ENCODE data around the gene FAM118B.
"Not testable (repeated sequence)": the region's sequence is repeated elsewhere in the genome, so short reads cannot be mapped to it uniquely, and the experiment has no call there.

Gene FAM118B

DNA sequence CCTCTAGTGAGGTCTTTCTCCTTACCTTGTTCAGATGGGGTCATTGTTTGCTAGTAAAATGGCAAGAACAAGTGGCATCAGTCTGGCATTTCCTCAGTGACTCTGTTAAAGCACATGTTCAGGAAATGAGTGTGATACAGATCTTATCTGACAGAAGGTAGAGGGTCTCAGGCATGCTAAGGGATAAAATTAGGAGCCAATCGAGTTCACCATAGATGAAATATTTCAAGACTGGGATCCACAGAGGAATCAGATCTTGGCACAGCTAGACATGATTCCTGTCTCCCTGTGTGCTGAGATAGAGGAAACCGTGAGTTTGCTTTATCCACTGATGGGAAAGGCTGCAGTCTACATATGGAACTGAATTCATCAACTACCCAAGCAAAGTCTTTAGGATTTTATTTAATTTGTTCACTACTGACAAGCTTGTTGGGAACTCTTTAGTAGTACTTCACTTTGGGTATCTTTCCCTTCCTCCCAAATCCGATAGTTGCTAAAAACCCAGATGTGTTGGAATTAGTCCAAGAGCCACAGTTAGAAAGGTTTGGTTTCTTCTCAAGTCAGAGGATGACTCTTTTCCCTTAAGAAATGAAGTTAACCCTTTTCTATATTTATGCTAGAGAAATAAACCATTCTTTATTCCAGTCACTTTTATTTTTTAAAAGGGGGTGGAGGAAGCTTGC, 18.4 kb downstream of the FAM118B start:
- ATAC-seq (no peak), DNase-seq (no peak)
- no peaks in the 10 kb centered on the region for H3K4me1 Mint-ChIP-seq
- H3K27me3 Mint-ChIP-seq, result no peaks in the 10 kb centered on the region
- H3K4me3 Mint-ChIP-seq, result no peak overlapping the region
- H3K9me3 Mint-ChIP-seq, result no peaks in the 10 kb centered on the region
- H3K27ac Mint-ChIP-seq, result no peak overlapping the region

DNA sequence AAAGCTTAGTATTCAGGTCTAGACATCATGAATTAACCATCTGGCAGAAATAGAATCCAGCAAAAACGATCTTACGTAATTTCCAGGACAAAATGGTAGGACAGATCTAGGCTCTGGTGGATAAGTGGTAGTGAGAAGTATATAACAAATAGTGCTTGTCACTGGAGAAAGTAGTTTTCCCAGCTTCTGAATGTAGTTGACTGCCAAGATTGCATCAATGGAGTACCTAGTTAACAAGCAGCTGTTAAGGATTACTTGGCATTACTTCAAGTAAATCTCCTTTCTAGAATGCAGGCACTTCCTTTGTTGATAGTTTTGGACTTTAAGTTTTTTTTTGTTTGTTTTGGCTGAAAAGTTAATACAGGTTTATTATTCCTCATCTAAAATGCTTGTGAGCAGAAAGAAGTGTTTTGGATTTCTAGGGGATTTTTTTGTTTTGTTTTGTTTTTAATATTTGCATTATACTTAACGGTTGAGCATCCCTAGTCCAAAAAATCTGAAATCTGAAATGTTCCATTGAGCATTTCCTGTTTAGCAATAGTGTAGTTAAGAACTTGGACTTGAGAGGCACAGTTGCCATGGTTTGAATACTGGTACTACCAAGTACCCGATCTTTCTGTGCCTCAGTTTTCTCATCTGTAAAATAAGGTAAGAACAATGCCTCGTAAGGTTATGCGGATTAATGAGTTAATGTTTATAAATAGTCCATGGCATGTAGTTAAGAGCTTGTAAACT, 20.3 kb downstream of the FAM118B start:
- no peak overlapping the region for H3K27ac Mint-ChIP-seq
- DNase-seq, result no peak
- no peak overlapping the region for H3K4me3 Mint-ChIP-seq
- no peaks in the 10 kb centered on the region for H3K4me1 Mint-ChIP-seq
- ATAC-seq, result no peak
- H3K9me3 Mint-ChIP-seq, result no peaks in the 10 kb centered on the region
- no peaks in the 10 kb centered on the region for H3K27me3 Mint-ChIP-seq

DNA sequence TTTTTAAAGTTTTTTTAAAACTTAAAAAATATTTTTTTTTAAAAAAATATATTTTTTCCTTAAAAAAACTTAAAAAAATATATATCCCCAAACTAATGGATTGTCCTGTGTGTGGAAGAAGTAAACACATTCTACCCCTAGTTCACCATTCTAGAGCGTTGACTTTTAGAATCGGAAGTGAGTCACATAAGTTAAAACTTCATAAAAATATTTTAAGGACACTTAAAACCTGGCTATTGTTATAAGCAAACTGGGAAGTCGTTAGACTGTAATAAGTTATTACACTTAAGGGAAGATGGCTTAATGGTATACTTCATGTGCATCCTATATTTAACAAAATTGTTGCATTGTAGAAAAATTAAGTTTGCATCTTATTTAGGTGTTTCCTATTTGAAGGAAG, 21.1 kb downstream of the FAM118B start:
- H3K27ac Mint-ChIP-seq, result no peak overlapping the region

DNA sequence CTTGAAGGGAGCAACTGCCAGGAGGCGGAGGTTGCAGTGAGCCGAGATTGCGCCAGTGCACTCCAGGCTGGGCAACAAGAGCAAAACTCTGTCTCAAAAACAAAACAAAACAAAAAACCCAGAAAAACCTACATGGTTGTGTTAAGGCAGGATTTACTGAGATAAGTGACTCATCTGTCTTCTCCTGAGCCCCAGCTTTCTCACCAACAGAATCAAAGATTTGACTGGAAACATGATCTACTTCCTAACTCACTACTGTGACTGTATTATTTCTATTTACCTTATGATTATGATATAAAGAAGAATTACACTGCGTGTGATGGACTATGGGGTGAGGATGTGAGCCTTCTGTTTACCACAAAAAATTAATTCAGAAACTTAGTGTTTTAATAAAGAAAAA, 21.8 kb downstream of the FAM118B start:
- ATAC-seq, result no peak
- Mint-ChIP-seq H3K4me1 (no peaks in the 10 kb centered on the region), H3K27me3 (no peaks in the 10 kb centered on the region), H3K4me3 (no peak overlapping the region), H3K27ac (no peak overlapping the region), H3K9me3 (no peaks in the 10 kb centered on the region)
- no peak for DNase-seq

More for the DNA sequence above, 21.1 kb downstream of the FAM118B start:
- no peak for DNase-seq
- Mint-ChIP-seq H3K4me3 (no peak overlapping the region), H3K4me1 (no peaks in the 10 kb centered on the region), H3K27me3 (no peaks in the 10 kb centered on the region), H3K9me3 (no peaks in the 10 kb centered on the region)
- ATAC-seq, result no peak

DNA sequence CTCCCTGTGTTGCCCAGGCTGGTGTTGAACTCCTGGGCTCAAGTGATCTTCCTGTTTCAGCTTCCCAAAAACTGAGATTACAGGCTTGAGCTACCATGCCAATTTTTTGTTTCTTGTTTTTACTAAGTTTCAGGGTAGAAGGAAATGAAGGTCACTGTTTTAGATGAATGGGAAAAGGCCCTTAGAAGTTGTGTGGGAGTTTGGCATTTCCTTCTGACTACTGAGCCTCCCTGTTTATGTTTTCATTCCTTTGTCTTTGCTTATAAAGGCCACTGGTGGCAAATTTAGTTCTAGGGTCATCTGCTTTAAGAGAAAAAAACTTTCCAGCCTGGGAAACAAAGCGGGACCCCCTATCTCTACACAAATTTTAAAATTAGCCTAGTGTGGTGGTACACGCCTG, 35.1 kb downstream of the FAM118B start:
- no peaks in the 10 kb centered on the region for H3K27me3 Mint-ChIP-seq
- H3K27ac Mint-ChIP-seq, result no peak overlapping the region
- H3K4me3 Mint-ChIP-seq, result no peak overlapping the region
- ATAC-seq (no peak), DNase-seq (no peak)
- H3K4me1 Mint-ChIP-seq, result no peaks in the 10 kb centered on the region
- no peaks in the 10 kb centered on the region for H3K9me3 Mint-ChIP-seq

DNA sequence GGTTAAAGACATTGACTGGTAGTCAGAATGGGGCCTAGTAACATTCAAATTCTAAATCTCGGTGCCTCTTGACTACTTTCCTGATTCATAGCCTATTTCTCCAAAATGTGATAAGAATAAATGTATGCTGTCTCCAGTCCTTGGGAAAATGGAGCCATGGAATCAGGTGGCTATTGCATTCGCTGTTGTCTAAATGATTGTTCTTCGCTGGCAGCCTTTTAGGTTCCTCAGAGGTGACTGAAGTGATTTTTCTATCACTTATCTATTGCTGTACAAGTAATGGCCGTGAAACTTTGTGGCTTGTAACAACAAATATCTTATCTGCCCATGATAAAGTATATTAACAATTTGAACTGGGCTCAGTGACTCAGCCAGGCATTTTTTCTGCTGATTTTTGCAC, 41.7 kb downstream of the FAM118B start:
- ATAC-seq, result no peak

DNA sequence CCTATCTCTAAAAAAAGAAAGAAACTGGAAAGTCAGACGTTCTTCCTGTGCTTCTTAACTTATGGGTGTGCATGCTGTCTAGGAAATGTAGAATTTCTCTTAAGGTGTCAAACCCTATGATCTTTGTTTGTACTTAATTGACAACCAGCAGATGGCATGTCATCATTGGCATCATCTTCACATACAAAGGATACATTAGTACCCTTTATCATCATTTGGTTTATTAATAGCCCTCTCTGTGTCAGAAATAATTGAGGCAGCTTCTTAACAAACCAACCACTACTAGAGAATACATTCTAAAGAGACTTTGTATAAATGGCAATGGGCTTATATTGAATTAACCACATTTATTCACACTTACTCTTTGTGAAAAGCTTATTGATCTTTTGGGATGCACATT, 43.2 kb downstream of the FAM118B start:
- H3K4me3 Mint-ChIP-seq, result no peak overlapping the region
- no peaks in the 10 kb centered on the region for H3K27me3 Mint-ChIP-seq
- no peak for DNase-seq
- no peaks in the 10 kb centered on the region for H3K9me3 Mint-ChIP-seq
- no peak overlapping the region for H3K27ac Mint-ChIP-seq
- no peaks in the 10 kb centered on the region for H3K4me1 Mint-ChIP-seq
- no peak for ATAC-seq

More for the DNA sequence above, 41.7 kb downstream of the FAM118B start:
- no peak overlapping the region for H3K4me3 Mint-ChIP-seq
- no peaks in the 10 kb centered on the region for H3K9me3 Mint-ChIP-seq
- H3K4me1 Mint-ChIP-seq, result no peaks in the 10 kb centered on the region
- DNase-seq, result no peak
- no peak overlapping the region for H3K27ac Mint-ChIP-seq
- no peaks in the 10 kb centered on the region for H3K27me3 Mint-ChIP-seq

DNA sequence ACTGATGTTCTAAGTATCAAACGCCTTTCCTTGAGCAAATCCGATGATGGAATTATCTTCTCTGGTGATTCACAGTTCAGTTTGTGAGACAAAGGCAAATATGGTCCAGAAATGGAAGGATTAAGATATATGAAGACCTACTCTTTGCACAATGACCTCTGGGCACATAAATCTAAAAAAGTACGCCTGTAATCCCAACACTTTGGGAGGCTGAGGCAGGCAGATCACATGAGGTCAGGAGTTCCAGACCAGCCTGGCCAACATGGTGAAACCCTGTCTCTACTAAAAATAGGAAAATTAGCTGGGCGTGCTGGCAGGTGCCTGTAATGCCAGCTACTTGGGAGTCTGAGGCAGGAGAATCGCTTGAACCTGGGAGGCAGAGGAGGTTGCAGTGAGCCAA, 43.9 kb downstream of the FAM118B start:
- H3K4me1 Mint-ChIP-seq, DNase-seq, H3K27me3 Mint-ChIP-seq, H3K4me3 Mint-ChIP-seq, ATAC-seq, H3K27ac Mint-ChIP-seq, H3K9me3 Mint-ChIP-seq: not testable (repeated sequence)

DNA sequence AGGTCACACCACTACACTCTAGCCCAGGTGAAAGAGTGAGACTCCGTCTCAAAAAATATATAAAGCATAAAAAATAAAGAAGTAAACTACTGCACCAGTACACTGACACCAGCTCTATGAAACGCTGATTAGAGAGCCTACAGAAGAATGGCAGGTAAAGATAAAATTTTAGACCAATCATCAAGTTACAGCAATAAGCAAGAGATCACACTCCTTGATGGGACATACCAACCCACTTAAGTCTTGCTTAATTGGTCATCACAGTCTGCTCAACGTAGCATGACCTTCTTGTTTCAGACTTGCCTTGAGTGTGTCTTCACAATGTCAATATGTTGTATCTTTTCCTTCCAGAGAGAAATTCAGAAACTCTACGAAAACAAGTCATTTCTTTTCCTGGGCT, 44.6 kb downstream of the FAM118B start:
- H3K27me3 Mint-ChIP-seq, result no peaks in the 10 kb centered on the region
- no peak for ATAC-seq
- H3K4me3 Mint-ChIP-seq, result no peak overlapping the region

DNA sequence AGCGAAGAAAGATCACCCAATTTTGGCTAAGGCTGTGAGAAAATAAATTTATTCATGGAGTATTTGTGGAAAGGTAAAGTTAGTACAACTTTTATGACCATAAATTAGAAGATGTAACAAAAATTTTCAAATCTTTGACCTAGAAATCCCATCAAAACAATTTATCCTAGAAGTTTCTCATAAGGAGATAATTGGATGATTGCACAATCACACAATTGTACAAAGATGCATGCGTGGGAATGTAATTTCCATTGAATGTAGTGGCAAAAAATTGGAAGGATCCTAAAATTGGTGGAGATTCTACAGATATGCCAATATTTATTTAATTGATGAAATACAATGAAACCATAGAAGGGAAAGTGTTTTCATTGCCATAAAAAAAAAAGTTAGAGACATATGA, 45.6 kb downstream of the FAM118B start:
- Mint-ChIP-seq H3K27me3 (no peaks in the 10 kb centered on the region), H3K4me1 (no peaks in the 10 kb centered on the region), H3K9me3 (no peaks in the 10 kb centered on the region), H3K4me3 (no peak overlapping the region), H3K27ac (no peak overlapping the region)
- ATAC-seq (no peak), DNase-seq (no peak)

More for the DNA sequence above, 44.6 kb downstream of the FAM118B start:
- H3K4me1 Mint-ChIP-seq, result no peaks in the 10 kb centered on the region
- H3K27ac Mint-ChIP-seq, result peak overlapping the region in 1 of 2 donors; percentile 52
- H3K9me3 Mint-ChIP-seq, result no peaks in the 10 kb centered on the region
- no peak for DNase-seq

DNA sequence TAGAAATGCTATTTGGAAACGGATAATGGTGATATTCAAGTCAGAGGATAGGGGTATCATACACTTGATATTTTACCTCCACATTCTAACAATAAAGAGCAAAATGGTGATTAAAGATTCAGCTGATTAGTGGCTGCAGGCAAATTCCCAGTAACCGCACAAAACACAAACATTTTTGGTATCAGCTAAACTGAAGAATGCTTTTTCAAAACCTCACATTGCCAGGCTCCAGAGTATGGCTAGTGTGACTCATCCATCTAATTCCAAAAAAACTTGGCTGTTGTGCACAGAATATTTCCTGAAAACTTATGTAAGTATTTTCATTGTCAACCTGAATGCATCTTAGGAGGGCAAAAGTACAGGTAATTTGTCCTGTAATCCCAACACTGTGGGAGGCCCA, 46.2 kb downstream of the FAM118B start:
- H3K9me3 Mint-ChIP-seq, result no peaks in the 10 kb centered on the region
- no peaks in the 10 kb centered on the region for H3K27me3 Mint-ChIP-seq
- DNase-seq (no peak), ATAC-seq (no peak)
- no peak overlapping the region for H3K4me3 Mint-ChIP-seq
- H3K4me1 Mint-ChIP-seq, result no peaks in the 10 kb centered on the region
- no peak overlapping the region for H3K27ac Mint-ChIP-seq

DNA sequence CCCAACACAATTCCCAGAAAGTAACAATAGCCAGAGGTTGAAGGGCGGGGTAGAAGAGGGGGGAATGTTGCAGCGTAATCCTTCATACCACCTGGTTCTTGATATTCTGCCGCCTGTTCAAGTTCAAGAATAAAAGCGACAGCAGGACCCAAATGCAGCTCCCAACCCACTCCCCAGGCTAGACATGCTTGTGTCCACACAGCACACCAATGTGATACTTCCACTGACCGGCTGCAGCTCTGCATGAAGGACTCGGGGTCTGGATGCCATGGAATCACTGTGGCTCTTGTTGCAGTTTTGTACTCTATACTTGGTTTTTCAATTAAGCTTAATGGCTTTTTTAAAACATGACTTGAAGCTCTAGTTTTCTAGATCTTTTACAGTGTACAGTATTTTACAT, 50.6 kb downstream of the FAM118B start:
- Mint-ChIP-seq H3K27me3 (no peaks in the 10 kb centered on the region), H3K4me3 (no peak overlapping the region), H3K9me3 (no peaks in the 10 kb centered on the region), H3K4me1 (peaks cover 17% of the 10 kb centered on the region), H3K27ac (no peak overlapping the region)
- ATAC-seq, result no peak
- DNase-seq, result no peak

DNA sequence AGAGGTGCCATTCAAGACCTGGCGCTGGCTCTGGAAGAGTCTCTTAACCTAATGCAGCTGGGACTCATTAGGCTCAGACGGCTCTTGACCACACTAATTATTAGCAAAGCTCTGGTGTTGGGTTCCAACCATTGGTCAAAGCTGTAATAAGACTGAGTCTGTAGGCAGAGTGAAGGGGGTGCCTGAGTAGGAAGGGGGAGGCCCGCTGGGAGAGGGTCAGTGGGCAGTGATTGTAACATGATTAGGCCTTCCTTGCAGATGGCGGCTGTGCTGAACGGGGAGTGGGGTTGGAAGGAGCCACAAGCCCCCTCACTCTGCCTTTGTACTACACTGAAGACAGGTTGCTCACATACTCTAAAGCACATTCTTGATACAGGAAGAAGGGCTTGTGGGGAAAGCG, 51.9 kb downstream of the FAM118B start:
- DNase-seq, result no peak
- H3K27me3 Mint-ChIP-seq, result no peaks in the 10 kb centered on the region
- peak overlapping the region in 1 of 2 donors; percentile 74 for H3K27ac Mint-ChIP-seq
- H3K4me1 Mint-ChIP-seq, result peaks cover 25% of the 10 kb centered on the region
- no peak for ATAC-seq
- H3K9me3 Mint-ChIP-seq, result no peaks in the 10 kb centered on the region
- no peak overlapping the region for H3K4me3 Mint-ChIP-seq

DNA sequence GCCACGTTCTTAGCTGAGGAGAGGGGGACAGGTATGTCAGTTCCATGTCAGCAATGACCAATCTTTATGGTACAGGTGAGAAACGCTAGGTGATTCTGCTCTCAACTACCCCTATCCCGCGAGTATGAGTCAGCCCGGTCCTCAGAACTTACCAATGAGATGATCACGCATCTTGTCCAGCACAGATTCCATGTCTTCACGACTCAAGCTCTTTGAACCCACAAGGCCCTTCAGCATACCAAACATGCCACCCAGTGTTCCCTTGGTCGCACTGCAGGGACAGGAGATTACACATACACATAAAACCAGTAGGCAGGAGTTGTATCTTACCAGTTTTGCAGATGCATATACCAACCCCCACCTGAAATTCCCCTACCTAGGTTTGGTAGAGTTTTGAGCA, 54.2 kb downstream of the FAM118B start:
- no peak overlapping the region for H3K4me3 Mint-ChIP-seq

DNA sequence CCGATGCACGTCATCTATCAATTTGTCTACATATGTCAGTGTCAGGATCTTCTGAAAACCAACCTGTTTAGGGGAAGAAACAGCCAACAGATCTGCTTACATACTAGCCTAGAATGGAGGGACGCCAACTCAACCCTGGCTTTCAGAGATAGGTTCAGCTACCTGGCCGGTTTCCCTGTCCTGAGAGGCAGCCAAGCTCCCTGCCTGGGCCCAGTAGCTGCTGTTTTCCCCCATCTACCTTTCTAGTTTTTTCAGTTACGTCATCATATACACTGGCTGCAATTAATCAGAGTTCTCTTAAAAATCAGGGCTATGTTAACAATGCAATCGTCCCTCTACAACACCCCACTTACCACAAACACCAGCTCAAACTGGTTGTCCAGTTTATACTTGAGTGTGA, 56.1 kb downstream of the FAM118B start:
- ATAC-seq (no peak), DNase-seq (no peak)
- Mint-ChIP-seq H3K4me3 (peak overlapping the region; percentile 98 to 99), H3K27ac (peak overlapping the region; percentile 99), H3K4me1 (peaks cover 50% of the 10 kb centered on the region), H3K9me3 (no peaks in the 10 kb centered on the region), H3K27me3 (no peaks in the 10 kb centered on the region)

More for the DNA sequence above, 54.2 kb downstream of the FAM118B start:
- no peak for DNase-seq
- no peak for ATAC-seq
- peaks cover 44% of the 10 kb centered on the region for H3K4me1 Mint-ChIP-seq
- no peaks in the 10 kb centered on the region for H3K27me3 Mint-ChIP-seq
- no peaks in the 10 kb centered on the region for H3K9me3 Mint-ChIP-seq
- no peak overlapping the region for H3K27ac Mint-ChIP-seq

DNA sequence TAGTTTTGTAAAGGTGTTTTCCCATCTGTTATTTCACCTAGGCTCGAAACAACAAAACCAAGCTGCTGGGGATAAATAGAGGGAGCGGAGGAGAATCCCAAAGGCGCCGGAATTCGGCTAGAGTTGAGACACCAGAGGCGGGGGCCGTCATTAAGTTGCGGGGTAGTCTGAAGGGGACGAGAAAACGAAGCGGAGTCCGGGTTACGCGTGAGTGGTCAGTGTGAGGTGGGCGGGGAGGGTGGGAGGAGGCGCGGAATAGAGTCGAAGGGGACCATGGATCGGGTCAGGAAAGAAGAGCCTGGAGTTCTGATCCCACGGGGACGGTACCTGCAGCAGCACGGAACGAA, 56.8 kb downstream of the FAM118B start:
- no peaks in the 10 kb centered on the region for H3K27me3 Mint-ChIP-seq
- ATAC-seq (peak; percentile 6), DNase-seq (no peak)
- H3K4me1 Mint-ChIP-seq, result peaks cover 50% of the 10 kb centered on the region
- H3K9me3 Mint-ChIP-seq, result no peaks in the 10 kb centered on the region
- peak overlapping the region; percentile 98 to 99 for H3K4me3 Mint-ChIP-seq
- peak overlapping the region; percentile 99 for H3K27ac Mint-ChIP-seq

All from stimulated activated naive CD8-positive, alpha-beta T cell treated with anti-CD3 and anti-CD28 coated beads, Interleukin-15, amount 100 ng/mL, for 72 hours (primary cell).